IMR-90 (cell line): ENCODE results near the gene KIF1A. TPM values are rescaled to one million over a fixed set of nuclear protein-coding genes. Genes with fewer than 3 reads are reported as not detected.

Source experiments
- ATAC-seq: fragments of 200-7000 bp; cut with Tn5 transposase; 2 replicates; pipeline ENCODE4 v1.9.1; 2020; ENCODE audit warnings: low read depth, mild to moderate bottlenecking, moderate library complexity
- BruUV-seq: library from RNA; stranded (reverse); fragments of 400-500 nt; replicated peaks from 2 replicates; lab custom pipeline; 2021; lab: Mats Ljungman, UMichigan
- CTCF ChIA-PET: fragments of 300-600 bp; formaldehyde crosslinking; extraction: SDS; loops from one replicate; lab custom pipeline; 2021; ENCODE audit warnings: antibody characterized with exemption; lab: Yijun Ruan, JAX
- POLR2A ChIA-PET: fragments of 300-600 bp; sonication (Branson Sonifier 250); formaldehyde crosslinking; loops from one replicate; lab custom pipeline; 2022; ENCODE audit warnings: antibody characterized with exemption; ENCODE audit not compliant: unreplicated experiment; lab: Charles Lee
- DNase-seq: peaks from one replicate; pipeline ENCODE4 v3.0.0; 2013
- H2AFZ ChIP-seq: replicated peaks from 2 replicates; pipeline ENCODE3; 2013; ENCODE audit warnings: low read length, mild to moderate bottlenecking; ENCODE audit not compliant: poor library complexity
- H2AK5ac ChIP-seq: 2 replicates; pipeline ENCODE4 v1.6.1; 2013; ENCODE audit warnings: low read depth, low read length, inconsistent platforms
- H2AK9ac ChIP-seq: replicated peaks from 2 replicates; pipeline ENCODE3; 2013; ENCODE audit warnings: mild to moderate bottlenecking, low read depth, low read length, moderate library complexity; ENCODE audit not compliant: poor library complexity
- H2BK120ac ChIP-seq: 2 replicates; pipeline ENCODE4 v1.6.1; 2013; ENCODE audit warnings: low read depth, low read length, inconsistent platforms
- H2BK15ac ChIP-seq: 3 replicates; pipeline ENCODE4 v1.6.1; 2013; ENCODE audit warnings: low read depth, low read length, inconsistent platforms
- H2BK20ac ChIP-seq: 2 replicates; pipeline ENCODE4 v1.6.1; 2013; ENCODE audit warnings: low read depth, mild to moderate bottlenecking, inconsistent platforms, low read length, moderate library complexity
- H2BK5ac ChIP-seq: 2 replicates; pipeline ENCODE4 v1.6.1; 2013; ENCODE audit warnings: mild to moderate bottlenecking, low read depth, low read length, inconsistent platforms; ENCODE audit not compliant: poor library complexity, severe bottlenecking
- H3K14ac ChIP-seq: replicated peaks from 2 replicates; pipeline ENCODE4 v1.6.1; 2013; ENCODE audit warnings: low read depth, low read length, inconsistent platforms
- H3K18ac ChIP-seq: 2 replicates; pipeline ENCODE4 v1.6.1; 2013; ENCODE audit warnings: low read depth, low read length, control low read depth
- H3K23ac ChIP-seq: 2 replicates; pipeline ENCODE4 v1.6.1; 2013; ENCODE audit warnings: low read depth, low read length, inconsistent platforms
- H3K27ac ChIP-seq: 2 replicates; pipeline ENCODE4 v1.5.1; 2013; ENCODE audit warnings: mild to moderate bottlenecking, control low read depth, low read length; ENCODE audit not compliant: insufficient read depth
- H3K27me3 ChIP-seq: 2 replicates; pipeline ENCODE4 v1.6.1; 2013; ENCODE audit warnings: low read length; ENCODE audit not compliant: control insufficient read depth, insufficient read depth
- H3K36me3 ChIP-seq: 2 replicates; pipeline ENCODE4 v1.6.1; 2013; ENCODE audit warnings: low read length, mixed read lengths; ENCODE audit not compliant: control insufficient read depth, insufficient read depth
- H3K4ac ChIP-seq: 2 replicates; pipeline ENCODE4 v1.6.1; 2013; ENCODE audit warnings: low read depth, low read length, inconsistent platforms
- H3K4me1 ChIP-seq: 2 replicates; pipeline ENCODE4 v1.6.1; 2013; ENCODE audit warnings: low read length, mixed read lengths; ENCODE audit not compliant: control insufficient read depth, insufficient read depth
- H3K4me2 ChIP-seq: 2 replicates; pipeline ENCODE4 v1.6.1; 2013; ENCODE audit warnings: low read depth, mild to moderate bottlenecking, control low read depth, low read length, moderate library complexity
- H3K4me3 ChIP-seq: 2 replicates; pipeline ENCODE4 v1.5.1; 2013; ENCODE audit warnings: low read depth, mild to moderate bottlenecking, control low read depth, low read length, moderate library complexity; ENCODE audit not compliant: insufficient read depth
- H3K56ac ChIP-seq: 2 replicates; pipeline ENCODE4 v1.6.1; 2013; ENCODE audit warnings: low read length, inconsistent platforms; ENCODE audit not compliant: insufficient read depth; ENCODE audit errors: extremely low read depth
- H3K79me1 ChIP-seq, 2 experiments: 2 replicates each; pipeline ENCODE4 v1.6.1; 2013; ENCODE audit warnings: low read length in 2 of 2, inconsistent platforms in 1 of 2, low read depth in 1 of 2
- H3K9ac ChIP-seq: 2 replicates; pipeline ENCODE4 v1.6.1; 2013; ENCODE audit warnings: low read depth, low read length, control low read depth
- H3K9me1 ChIP-seq: 2 replicates; pipeline ENCODE4 v1.6.1; 2013; ENCODE audit warnings: low read length, inconsistent platforms; ENCODE audit not compliant: insufficient read depth
- H3K9me3 ChIP-seq: 2 replicates; pipeline ENCODE4 v1.6.1; 2013; ENCODE audit warnings: low read length; ENCODE audit not compliant: control insufficient read depth, insufficient read depth
- H4K20me1 ChIP-seq: 2 replicates; pipeline ENCODE4 v1.6.1; 2013; ENCODE audit warnings: low read length, inconsistent platforms; ENCODE audit not compliant: insufficient read depth
- H4K5ac ChIP-seq: 2 replicates; pipeline ENCODE4 v1.6.1; 2013; ENCODE audit warnings: mild to moderate bottlenecking, low read depth, low read length, control low read depth
- H4K8ac ChIP-seq, 2 experiments: 2 replicates each; pipeline ENCODE4 v1.6.1; 2013; ENCODE audit warnings: low read depth in 2 of 2, low read length in 2 of 2, control low read depth in 1 of 2, inconsistent platforms in 1 of 2
- H4K91ac ChIP-seq: 2 replicates; pipeline ENCODE4 v1.6.1; 2013; ENCODE audit warnings: low read depth, low read length, inconsistent platforms; ENCODE audit not compliant: insufficient read depth
- BHLHE40 ChIP-seq: fragments of 150-350 bp; IDR thresholded peaks from 2 replicates; pipeline ENCODE4 v1.6.1; 2016; ENCODE audit warnings: mild to moderate bottlenecking, low read depth, low read length
- CEBPB ChIP-seq: IDR thresholded peaks from 2 replicates; pipeline ENCODE4 v1.6.1; 2012; ENCODE audit warnings: low read depth, low read length, improper control_type of control experiment
- CHD1 ChIP-seq: IDR thresholded peaks from 2 replicates; pipeline ENCODE4 v1.6.1; 2012; ENCODE audit warnings: low read depth, low read length, improper control_type of control experiment
- MAFK ChIP-seq: IDR thresholded peaks from 2 replicates; pipeline ENCODE4 v1.6.1; 2012; ENCODE audit warnings: low read depth, low read length, improper control_type of control experiment
- MAZ ChIP-seq: IDR thresholded peaks from 2 replicates; pipeline ENCODE4 v1.6.1; 2012; ENCODE audit warnings: low read depth, mild to moderate bottlenecking, low read length, improper control_type of control experiment, moderate library complexity, borderline replicate concordance
- MXI1 ChIP-seq: IDR thresholded peaks from 2 replicates; pipeline ENCODE4 v1.6.1; 2012; ENCODE audit warnings: low read depth, mild to moderate bottlenecking, low read length, moderate library complexity, borderline replicate concordance
- RCOR1 ChIP-seq: IDR thresholded peaks from 2 replicates; pipeline ENCODE4 v1.6.1; 2012; ENCODE audit warnings: mild to moderate bottlenecking, low read length, improper control_type of control experiment; ENCODE audit not compliant: insufficient replicate concordance
- SMC3 ChIP-seq: fragments of 150-350 bp; IDR thresholded peaks from 2 replicates; pipeline ENCODE4 v1.6.1; 2016; ENCODE audit warnings: low read depth, mild to moderate bottlenecking, antibody characterized with exemption, low read length, moderate library complexity
- WGBS, 2 experiments: methylation state at CpG; one replicate each; pipeline versions ENCODE4 v1.1.5 to v1.1.7; 2013; ENCODE audit warnings: missing lambda C conversion rate in 2 of 2; ENCODE audit not compliant: insufficient read length in 1 of 2; ENCODE audit errors: extremely low coverage in 2 of 2; 5-methylcytosine and 5-hydroxymethylcytosine counted together
- dilution Hi-C: fragments of 300-500 bp; cut with HindIII; formaldehyde crosslinking; loops from one replicate; pipeline ENCODE4 v1.14.3; 2018; ENCODE audit warnings: low sequenced_read_pairs; ENCODE audit not compliant: unreplicated experiment
- in situ Hi-C: fragments of 300-500 bp; cut with MboI; formaldehyde crosslinking; loops from 3 replicates; pipeline ENCODE4 v1.14.3; 2019; ENCODE audit warnings: low sequenced_read_pairs, inconsistent platforms, mixed read lengths
- intact Hi-C: fragments of 100-400 bp; cut with micrococcal nuclease; formaldehyde crosslinking; loops from 2 replicates; pipeline ENCODE4 v1.10.0; 2022
- polyA plus RNA-seq, 3 experiments: library from polyadenylated mRNA; depleted of rRNA; stranded (reverse); fragments of >200 nt; gene quantifications; 2 replicates each; pipeline ENCODE4 v1.2.3, GENCODE V29; 2012; ENCODE audit warnings: low replicate concordance in 1 of 3
- total RNA-seq: library from RNA; depleted of rRNA; stranded (reverse); fragments of >200 nt; gene quantifications from 2 replicates; pipeline ENCODE4 v1.2.3, GENCODE V29; 2012
- TF ChIP-seq, protein P1 (sequence below): fragments of 150-350 bp; IDR thresholded peaks from 2 replicates; pipeline ENCODE4 v1.6.1; 2017; ENCODE audit warnings: mild to moderate bottlenecking, antibody characterized with exemption, low read length, low read depth
- TF ChIP-seq, protein P2 (sequence below): conservative IDR thresholded peaks from 2 replicates; pipeline ENCODE4 v1.5.1; 2012; ENCODE audit warnings: mild to moderate bottlenecking, low read depth, low read length, improper control_type of control experiment
- TF ChIP-seq, protein P3 (sequence below): fragments of 150-350 bp; IDR thresholded peaks from 2 replicates; pipeline ENCODE4 v1.6.1; 2016; ENCODE audit warnings: low read depth, mild to moderate bottlenecking, low read length, moderate library complexity, borderline replicate concordance

The KIF1A gene
- total and polyA plus RNA-seq, 2 of the 4 experiments (the other 2 are of a cell fraction), result under 0.01 TPM; not detected in 1

DNA sequence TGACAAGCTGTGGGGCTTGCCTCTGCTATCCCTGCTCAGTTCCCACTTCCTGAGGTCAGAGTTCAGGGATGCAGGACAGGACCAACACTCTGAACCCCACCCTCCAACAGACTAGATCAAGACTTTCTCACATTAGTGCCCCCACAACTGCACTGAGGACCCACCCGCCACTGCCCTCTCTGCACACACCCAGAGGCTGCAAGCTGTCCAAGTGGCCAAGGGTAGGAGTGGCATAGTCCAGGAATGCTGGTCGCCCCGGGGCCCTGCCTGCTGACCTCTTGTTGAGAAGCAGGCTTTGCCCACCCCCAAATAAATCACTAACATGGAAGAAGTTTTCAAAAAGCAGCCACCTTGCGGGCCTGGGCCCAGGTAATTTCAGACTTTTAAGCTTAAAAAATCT lies 5.5 kb upstream of the KIF1A start:
- Histone ChIP-seq H3K4me1 (no peaks in the 10 kb centered on the region), H3K4me2 (no peak overlapping the region), H4K20me1 (no peaks in the 10 kb centered on the region), H3K36me3 (no peaks in the 10 kb centered on the region), H2BK15ac (no peak overlapping the region), H4K91ac (no peak overlapping the region), H3K14ac (no peak overlapping the region), H2AFZ (no peak overlapping the region), H2BK5ac (no peak overlapping the region), H3K9ac (no peak overlapping the region), H3K27me3 (peaks cover 62% of the 10 kb centered on the region), H2AK5ac (no peak overlapping the region), H2BK20ac (no peak overlapping the region), H3K27ac (no peak overlapping the region), H3K23ac (no peak overlapping the region), H3K9me3 (peaks cover 11% of the 10 kb centered on the region), H2BK120ac (no peak overlapping the region), H3K79me1 (no peaks in the 10 kb centered on the region), H4K5ac (no peak overlapping the region), H4K8ac (no peak overlapping the region), H3K9me1 (no peaks in the 10 kb centered on the region), H3K4me3 (no peak overlapping the region), H3K18ac (no peak overlapping the region), H2AK9ac (no peak overlapping the region), H3K4ac (no peak overlapping the region), H3K56ac (no peak overlapping the region)
- in situ Hi-C loops, result no loop called here
- POLR2A ChIA-PET, result no interaction called here
- dilution Hi-C loops, result no loop called here
- intact Hi-C loops, result no loop called here
- no TSS peak for BruUV-seq
- TF ChIP-seq BHLHE40 (no peak), CHD1 (no peak), MAZ (no peak), MXI1 (no peak), SMC3 (no peak), MAFK (no peak), RCOR1 (no peak), CEBPB (no peak)
- TF ChIP-seq, protein P1, sequence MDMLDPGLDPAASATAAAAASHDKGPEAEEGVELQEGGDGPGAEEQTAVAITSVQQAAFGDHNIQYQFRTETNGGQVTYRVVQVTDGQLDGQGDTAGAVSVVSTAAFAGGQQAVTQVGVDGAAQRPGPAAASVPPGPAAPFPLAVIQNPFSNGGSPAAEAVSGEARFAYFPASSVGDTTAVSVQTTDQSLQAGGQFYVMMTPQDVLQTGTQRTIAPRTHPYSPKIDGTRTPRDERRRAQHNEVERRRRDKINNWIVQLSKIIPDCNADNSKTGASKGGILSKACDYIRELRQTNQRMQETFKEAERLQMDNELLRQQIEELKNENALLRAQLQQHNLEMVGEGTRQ, result no peak
- TF ChIP-seq, protein P2, sequence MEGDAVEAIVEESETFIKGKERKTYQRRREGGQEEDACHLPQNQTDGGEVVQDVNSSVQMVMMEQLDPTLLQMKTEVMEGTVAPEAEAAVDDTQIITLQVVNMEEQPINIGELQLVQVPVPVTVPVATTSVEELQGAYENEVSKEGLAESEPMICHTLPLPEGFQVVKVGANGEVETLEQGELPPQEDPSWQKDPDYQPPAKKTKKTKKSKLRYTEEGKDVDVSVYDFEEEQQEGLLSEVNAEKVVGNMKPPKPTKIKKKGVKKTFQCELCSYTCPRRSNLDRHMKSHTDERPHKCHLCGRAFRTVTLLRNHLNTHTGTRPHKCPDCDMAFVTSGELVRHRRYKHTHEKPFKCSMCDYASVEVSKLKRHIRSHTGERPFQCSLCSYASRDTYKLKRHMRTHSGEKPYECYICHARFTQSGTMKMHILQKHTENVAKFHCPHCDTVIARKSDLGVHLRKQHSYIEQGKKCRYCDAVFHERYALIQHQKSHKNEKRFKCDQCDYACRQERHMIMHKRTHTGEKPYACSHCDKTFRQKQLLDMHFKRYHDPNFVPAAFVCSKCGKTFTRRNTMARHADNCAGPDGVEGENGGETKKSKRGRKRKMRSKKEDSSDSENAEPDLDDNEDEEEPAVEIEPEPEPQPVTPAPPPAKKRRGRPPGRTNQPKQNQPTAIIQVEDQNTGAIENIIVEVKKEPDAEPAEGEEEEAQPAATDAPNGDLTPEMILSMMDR, result no peak
- TF ChIP-seq, protein P3, sequence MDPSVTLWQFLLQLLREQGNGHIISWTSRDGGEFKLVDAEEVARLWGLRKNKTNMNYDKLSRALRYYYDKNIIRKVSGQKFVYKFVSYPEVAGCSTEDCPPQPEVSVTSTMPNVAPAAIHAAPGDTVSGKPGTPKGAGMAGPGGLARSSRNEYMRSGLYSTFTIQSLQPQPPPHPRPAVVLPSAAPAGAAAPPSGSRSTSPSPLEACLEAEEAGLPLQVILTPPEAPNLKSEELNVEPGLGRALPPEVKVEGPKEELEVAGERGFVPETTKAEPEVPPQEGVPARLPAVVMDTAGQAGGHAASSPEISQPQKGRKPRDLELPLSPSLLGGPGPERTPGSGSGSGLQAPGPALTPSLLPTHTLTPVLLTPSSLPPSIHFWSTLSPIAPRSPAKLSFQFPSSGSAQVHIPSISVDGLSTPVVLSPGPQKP, result no peak
- no peak for ATAC-seq
- no peak for DNase-seq
- CTCF ChIA-PET, result interaction anchor here (1.1 kb wide), 1 partner anchor 15 kb away, joined by 3 read pairs; no protein-coding TSS in a partner anchor
- no CpG with 5 or more reads among the region's 4 CpGs for WGBS, 2 experiments
